Body of pancreas (tissue), 4 donors: ENCODE measurements around the gene C1QTNF4. TPM values are rescaled to one million over a fixed set of nuclear protein-coding genes. Genes with fewer than 3 reads are reported as not detected.
"Not testable (repeated sequence)": the region's sequence is repeated elsewhere in the genome, so short reads cannot be mapped to it uniquely, and the experiment has no call there.

Source experiments
- ATAC-seq: fragments of 150-250 bp; one replicate; pipeline ENCODE4 v1.9.1; 2016
- DNase-seq, 4 donors: peaks; one replicate each; pipeline ENCODE4 v3.0.0-alpha.2; 2019
- H3K27ac ChIP-seq, 4 donors: fragments of 200-600 bp; sonication (generic); 1 replicate in 3 of 4; 2 replicates in 1 of 4; pipeline versions ENCODE4 v1.5.1 to v1.6.1; 2016 to 2019; ENCODE audit warnings: mild to moderate bottlenecking in 1 of 4, mixed read lengths in 1 of 4, moderate library complexity in 1 of 4
- H3K27me3 ChIP-seq, 2 donors: fragments of 200-600 bp; sonication (generic); one replicate each; pipeline ENCODE4 v1.6.0; 2016; ENCODE audit warnings: mild to moderate bottlenecking in 1 of 2
- H3K36me3 ChIP-seq, 2 donors: fragments of 200-600 bp; sonication (generic); replicated peaks in 1 of 2; 2 replicates each; pipeline ENCODE4 v1.5.1; 2016; ENCODE audit warnings: low read depth in 2 of 2; ENCODE audit not compliant: insufficient read depth in 1 of 2
- H3K4me1 ChIP-seq: fragments of 200-600 bp; sonication (generic); one replicate; pipeline ENCODE4 v1.6.0; 2016
- H3K4me3 ChIP-seq, 2 donors: fragments of 200-600 bp; sonication (generic); 1 replicate in 1 of 2; 2 replicates in 1 of 2; pipeline ENCODE4 v1.5.1; 2016 to 2019
- H3K9me3 ChIP-seq, 3 donors: fragments of 200-600 bp; sonication (generic); 1 replicate in 2 of 3; 2 replicates in 1 of 3; pipeline ENCODE4 v1.5.1; 2016
- POLR2A ChIP-seq, 3 donors: fragments of 450-650 bp; IDR thresholded peaks; one replicate each; pipeline ENCODE4 v1.6.1; 2016; ENCODE audit warnings: antibody characterized with exemption in 3 of 3, mild to moderate bottlenecking in 2 of 3
- WGBS, 2 donors: methylation state at CpG; one replicate each; pipeline ENCODE4 v1.1.5; 2017; 5-methylcytosine and 5-hydroxymethylcytosine counted together
- intact Hi-C: fragments of 100-400 bp; cut with DNase I; formaldehyde crosslinking; loops from one replicate; pipeline ENCODE4 v1.15.1; 2023
- total RNA-seq, 2 donors: library from RNA; depleted of rRNA; stranded (reverse); fragments of >200 nt; gene quantifications; one replicate each; pipeline ENCODE4 v1.1.0, GENCODE V29; 2016
- TF ChIP-seq, protein P1 (sequence below), 7 experiments: fragments of 450-650 bp in 4 of 7; fragments of 200-600 bp in 3 of 7; sonication (generic) in 3 of 7; IDR thresholded peaks; one replicate each; pipeline ENCODE4 v1.5.1; 2016 to 2019; ENCODE audit warnings: antibody characterized with exemption in 7 of 7

C1QTNF4 gene
- total RNA-seq, 2 donors from 2014 or later, result 0.33 to 1.8 TPM

DNA sequence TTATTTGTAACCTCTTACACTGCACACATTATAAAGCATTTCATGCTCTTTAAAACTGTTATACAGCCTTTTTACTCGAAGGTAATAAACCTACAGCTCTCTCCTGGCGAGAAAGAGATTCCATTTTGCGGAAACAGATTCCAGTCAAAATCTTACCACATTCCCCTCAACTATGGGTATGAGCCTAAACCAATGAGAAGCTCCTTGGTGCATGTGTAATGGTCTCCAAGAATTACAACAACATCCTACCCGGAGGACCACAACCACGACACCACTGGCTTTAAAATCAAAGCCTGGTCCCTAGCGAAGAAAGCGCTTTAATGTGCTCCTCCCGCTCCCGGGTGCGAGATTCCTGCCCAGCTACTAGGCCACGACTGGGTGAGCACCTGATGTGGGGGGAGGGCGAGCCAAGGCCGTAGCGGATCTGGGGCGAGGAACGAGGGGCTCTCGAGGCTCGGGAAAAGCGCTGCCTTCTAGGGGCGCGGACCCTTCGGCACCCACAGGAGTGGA is 42.1 kb downstream of the C1QTNF4 start:
- no peaks in the 10 kb centered on the region for H3K9me3 ChIP-seq
- H3K4me3 ChIP-seq, result peak overlapping the region; percentile 75 to 97
- DNase-seq, result peak in 1 of 4 donors; percentile 19
- 1 to 7% methylated on average over 12 to 22 of the region's 22 CpGs for WGBS, 2 donors
- no peak for ATAC-seq
- peak overlapping the region; percentile 74 to 88 (median 84) for H3K27ac ChIP-seq
- no peaks in the 10 kb centered on the region for H3K27me3 ChIP-seq
- no peaks in the 10 kb centered on the region for H3K36me3 ChIP-seq
- peaks cover 36% of the 10 kb centered on the region for H3K4me1 ChIP-seq
- TF ChIP-seq, protein P1, sequence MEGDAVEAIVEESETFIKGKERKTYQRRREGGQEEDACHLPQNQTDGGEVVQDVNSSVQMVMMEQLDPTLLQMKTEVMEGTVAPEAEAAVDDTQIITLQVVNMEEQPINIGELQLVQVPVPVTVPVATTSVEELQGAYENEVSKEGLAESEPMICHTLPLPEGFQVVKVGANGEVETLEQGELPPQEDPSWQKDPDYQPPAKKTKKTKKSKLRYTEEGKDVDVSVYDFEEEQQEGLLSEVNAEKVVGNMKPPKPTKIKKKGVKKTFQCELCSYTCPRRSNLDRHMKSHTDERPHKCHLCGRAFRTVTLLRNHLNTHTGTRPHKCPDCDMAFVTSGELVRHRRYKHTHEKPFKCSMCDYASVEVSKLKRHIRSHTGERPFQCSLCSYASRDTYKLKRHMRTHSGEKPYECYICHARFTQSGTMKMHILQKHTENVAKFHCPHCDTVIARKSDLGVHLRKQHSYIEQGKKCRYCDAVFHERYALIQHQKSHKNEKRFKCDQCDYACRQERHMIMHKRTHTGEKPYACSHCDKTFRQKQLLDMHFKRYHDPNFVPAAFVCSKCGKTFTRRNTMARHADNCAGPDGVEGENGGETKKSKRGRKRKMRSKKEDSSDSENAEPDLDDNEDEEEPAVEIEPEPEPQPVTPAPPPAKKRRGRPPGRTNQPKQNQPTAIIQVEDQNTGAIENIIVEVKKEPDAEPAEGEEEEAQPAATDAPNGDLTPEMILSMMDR (IDR thresholded peaks at IDR 0.05), result no peak
- TF ChIP-seq POLR2A (IDR thresholded peaks at IDR 0.05), result no peak
- intact Hi-C loops, result no loop called here

DNA sequence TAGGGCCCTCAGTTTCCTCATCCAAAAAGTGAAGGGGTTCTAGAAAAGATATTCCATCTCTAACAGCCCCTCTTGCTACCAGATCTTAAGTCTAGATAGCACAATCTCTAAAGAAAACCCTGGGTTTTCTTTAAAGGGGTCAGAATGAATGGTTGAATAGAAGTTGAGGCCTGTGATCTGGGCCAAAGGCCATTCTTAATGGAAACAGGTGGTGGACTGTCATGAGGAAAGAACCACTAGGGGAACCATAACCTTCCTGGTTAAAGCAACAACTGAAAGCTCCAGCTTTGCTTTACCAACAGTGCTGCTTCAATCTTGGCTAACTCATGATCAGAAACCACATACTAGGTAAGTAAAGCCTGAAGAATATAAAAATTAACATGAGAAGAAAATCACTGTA is 43.1 kb downstream of the C1QTNF4 start:
- intact Hi-C loops, result no loop called here
- TF ChIP-seq, protein P1 (IDR thresholded peaks at IDR 0.05), result peak in 2 of 7 experiments; percentile 15 to 22
- no peak for TF ChIP-seq POLR2A (IDR thresholded peaks at IDR 0.05)
- DNase-seq (no peak), ATAC-seq (no peak)
- Histone ChIP-seq H3K9me3 (no peaks in the 10 kb centered on the region), H3K27ac (peak overlapping the region in 2 of 4 donors; percentile 84 to 88), H3K4me3 (no peak overlapping the region), H3K36me3 (no peaks in the 10 kb centered on the region), H3K27me3 (no peaks in the 10 kb centered on the region), H3K4me1 (peaks cover 36% of the 10 kb centered on the region)

DNA sequence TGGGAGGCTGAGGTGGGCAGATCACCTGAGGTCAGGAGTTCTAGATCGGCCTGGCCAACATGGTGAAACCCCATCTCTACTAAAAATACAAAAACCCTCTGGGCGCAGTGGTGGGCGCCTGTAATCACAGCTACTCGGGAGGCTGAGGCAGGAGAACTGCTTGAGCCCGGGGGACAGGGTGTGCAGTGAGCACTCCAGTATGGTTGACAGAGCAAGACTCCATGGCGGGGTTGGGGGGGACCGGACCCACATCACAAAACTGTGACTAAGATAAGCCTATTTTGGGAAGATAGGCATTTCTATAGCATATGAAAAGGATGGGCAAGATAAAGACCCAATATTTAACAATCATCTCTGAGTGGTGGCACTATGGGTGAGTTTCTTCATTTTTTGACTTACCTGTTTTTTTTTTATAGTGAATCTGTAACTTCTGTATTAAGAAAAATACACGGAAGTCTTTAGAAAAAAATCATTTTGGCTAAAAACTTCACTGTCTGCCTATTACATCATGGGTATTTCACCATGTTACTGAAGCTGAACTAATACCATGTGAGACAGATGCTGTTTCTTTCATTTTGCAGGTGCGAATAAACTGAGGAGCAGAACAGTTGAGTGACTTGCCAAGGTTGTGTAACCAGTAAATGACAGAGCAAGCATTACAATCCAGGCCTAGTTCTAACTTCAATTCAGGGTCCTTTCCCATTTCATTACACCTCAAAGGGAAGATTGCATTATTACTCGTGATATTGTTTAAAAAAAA is 43.7 kb downstream of the C1QTNF4 start:
- Histone ChIP-seq H3K9me3 (no peaks in the 10 kb centered on the region), H3K4me1 (peaks cover 36% of the 10 kb centered on the region), H3K27me3 (no peaks in the 10 kb centered on the region), H3K4me3 (no peak overlapping the region), H3K27ac (peak overlapping the region in 2 of 4 donors; percentile 84 to 88), H3K36me3 (no peaks in the 10 kb centered on the region)
- WGBS, 2 donors, result 71 to 76% methylated on average over 10 of the region's 10 CpGs
- intact Hi-C loops, result no loop called here
- ATAC-seq, result no peak
- no peak for TF ChIP-seq POLR2A (IDR thresholded peaks at IDR 0.05)
- TF ChIP-seq, protein P1 (IDR thresholded peaks at IDR 0.05), result no peak
- DNase-seq, result peak in 1 of 4 donors; percentile 26

DNA sequence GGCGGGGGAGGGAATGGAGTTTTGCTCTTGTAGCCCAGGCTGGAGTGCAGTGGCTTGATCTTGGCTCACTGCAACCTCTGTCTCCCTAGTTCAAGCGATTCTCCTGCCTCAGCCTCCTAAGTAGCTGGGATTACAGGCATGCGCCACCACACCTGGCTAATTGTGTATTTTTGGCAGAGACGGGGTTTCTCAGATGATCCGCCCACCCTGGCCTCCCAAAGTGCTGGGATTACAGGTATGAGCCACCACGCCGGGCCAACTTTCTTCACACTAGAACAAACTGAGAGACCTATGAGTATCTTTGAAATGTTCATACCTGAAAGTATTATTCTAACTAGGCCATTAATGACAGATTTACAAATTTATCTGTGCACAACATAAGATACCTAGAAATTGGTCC is 47.9 kb downstream of the C1QTNF4 start:
- H3K27me3 ChIP-seq, intact Hi-C loops, H3K36me3 ChIP-seq, H3K4me3 ChIP-seq, ATAC-seq, DNase-seq, H3K9me3 ChIP-seq, H3K27ac ChIP-seq: not testable (repeated sequence)
- 80 to 84% methylated on average over 7 of the region's 7 CpGs for WGBS, 2 donors
- H3K4me1 ChIP-seq, result peaks cover 42% of the 10 kb centered on the region

DNA sequence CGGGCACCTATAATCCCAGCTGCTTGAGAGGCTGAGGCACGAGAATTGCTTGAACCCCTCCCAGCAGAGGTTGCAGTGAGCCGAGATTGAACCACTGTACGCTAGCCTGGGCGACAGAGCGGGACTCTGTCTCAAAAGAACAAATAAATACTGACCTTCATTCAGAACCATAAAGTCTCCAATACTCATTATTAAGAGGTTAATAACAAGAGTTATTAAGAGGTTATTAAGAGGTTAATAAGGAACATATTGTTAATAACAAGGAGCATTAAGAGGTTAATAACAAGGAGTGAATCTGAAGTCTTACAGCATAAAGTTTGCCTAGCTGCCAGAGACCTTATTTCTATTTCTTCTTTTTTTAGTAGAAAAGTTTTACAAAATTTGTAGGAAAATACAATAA is 48.9 kb downstream of the C1QTNF4 start:
- H3K27me3 ChIP-seq, result no peaks in the 10 kb centered on the region
- H3K27ac ChIP-seq, result no peak overlapping the region
- ATAC-seq (no peak), DNase-seq (no peak)
- 94 to 97% methylated on average over 6 of the region's 6 CpGs for WGBS, 2 donors
- intact Hi-C loops, result no loop called here
- no peak for TF ChIP-seq POLR2A (IDR thresholded peaks at IDR 0.05)
- TF ChIP-seq, protein P1 (IDR thresholded peaks at IDR 0.05), result no peak
- H3K4me3 ChIP-seq, result no peak overlapping the region
- no peaks in the 10 kb centered on the region for H3K36me3 ChIP-seq
- no peaks in the 10 kb centered on the region for H3K9me3 ChIP-seq
- peaks cover 42% of the 10 kb centered on the region for H3K4me1 ChIP-seq
